IPS DF 6.9 (cell line): ENCODE results near the gene OR2V2.
A peak's percentile ranks its signal among the peaks of the same experiment; 100 is the strongest.
"Not testable (repeated sequence)": the region's sequence is repeated elsewhere in the genome, so short reads cannot be mapped to it uniquely, and the experiment has no call there.

ENCODE experiments used
- DNase-seq: peaks from one replicate; pipeline ENCODE4 v3.0.0-alpha.2; 2013; ENCODE audit warnings: low read depth, low spot score
- H3K27ac ChIP-seq: one replicate; pipeline ENCODE4 v1.5.1; 2013; ENCODE audit warnings: low read length, control low read depth
- H3K27me3 ChIP-seq: 2 replicates; pipeline ENCODE4 v1.6.1; 2013; ENCODE audit warnings: mild to moderate bottlenecking, low read length; ENCODE audit not compliant: control insufficient read depth, insufficient read depth
- H3K36me3 ChIP-seq: 2 replicates; pipeline ENCODE4 v1.6.1; 2013; ENCODE audit warnings: low read length; ENCODE audit not compliant: control insufficient read depth, insufficient read depth
- H3K4me1 ChIP-seq: 2 replicates; pipeline ENCODE4 v1.6.1; 2013; ENCODE audit warnings: low read length; ENCODE audit not compliant: control insufficient read depth, insufficient read depth
- H3K4me3 ChIP-seq: 2 replicates; pipeline ENCODE4 v1.5.1; 2013; ENCODE audit warnings: mild to moderate bottlenecking, low read length
- H3K9me3 ChIP-seq: 2 replicates; pipeline ENCODE4 v1.6.1; 2013; ENCODE audit warnings: low read length, inconsistent platforms; ENCODE audit not compliant: control insufficient read depth, insufficient read depth
- WGBS: extraction: QIAGEN DNeasy Blood & Tissue Kit; methylation state at CpG from one replicate; pipeline ENCODE4 v1.1.7; 2013; ENCODE audit warnings: mixed read lengths, missing lambda C conversion rate; ENCODE audit not compliant: insufficient read length, insufficient coverage; 5-methylcytosine and 5-hydroxymethylcytosine counted together

Gene OR2V2

GRCh38 chr5:181146927-181147636 lies at the start of gene OR2V2:
OR2V2 (plus strand) TSS chr5:181147586; CDS start chr5:181154943, 7,357 bp downstream.
- not testable (repeated sequence) for H3K27me3 ChIP-seq, H3K9me3 ChIP-seq, H3K27ac ChIP-seq, H3K4me1 ChIP-seq, H3K36me3 ChIP-seq, DNase-seq, H3K4me3 ChIP-seq
- WGBS, result no CpG with 5 or more reads among the region's 7 CpGs

GRCh38 chr5:181097759-181098491 lies 49.5 kb upstream of the OR2V2 start:
- WGBS, result no CpG with 5 or more reads among the region's 56 CpGs
- peaks cover 18% of the 10 kb centered on the region for H3K27me3 ChIP-seq
- not testable (repeated sequence) for DNase-seq, H3K4me1 ChIP-seq, H3K36me3 ChIP-seq, H3K27ac ChIP-seq, H3K9me3 ChIP-seq
- peak overlapping the region; percentile 24; the same call in 1 of the 2 replicates for H3K4me3 ChIP-seq

- peaks cover 18% of the 10 kb centered on the region for H3K27me3 ChIP-seq
- no peak overlapping the region for H3K4me3 ChIP-seq
- DNase-seq, result no peak
- WGBS, result no CpG with 5 or more reads among the region's 22 CpGs
- H3K27ac ChIP-seq, result no peak overlapping the region
- peaks cover 3% of the 10 kb centered on the region; the same call in 1 of the 2 replicates for H3K4me1 ChIP-seq
- H3K36me3 ChIP-seq, result no peaks in the 10 kb centered on the region
- H3K9me3 ChIP-seq, result no peaks in the 10 kb centered on the region
Observed at GRCh38 chr5:181098762-181099601, 48.4 kb upstream of the OR2V2 start.

- Histone ChIP-seq H3K9me3 (no peaks in the 10 kb centered on the region), H3K36me3 (no peaks in the 10 kb centered on the region), H3K27me3 (peaks cover 24% of the 10 kb centered on the region), H3K27ac (no peak overlapping the region), H3K4me1 (peaks cover 4% of the 10 kb centered on the region), H3K4me3 (no peak overlapping the region)
- no peak for DNase-seq
- no CpG with 5 or more reads among the region's 11 CpGs for WGBS
Observed at GRCh38 chr5:181099602-181100086, 47.7 kb upstream of the OR2V2 start.

GRCh38 chr5:181100121-181100875 lies 47.1 kb upstream of the OR2V2 start:
- DNase-seq, result no peak
- H3K27ac ChIP-seq, result no peak overlapping the region
- H3K27me3 ChIP-seq, result peaks cover 25% of the 10 kb centered on the region
- H3K4me1 ChIP-seq, result peaks cover 5% of the 10 kb centered on the region
- WGBS, result no CpG with 5 or more reads among the region's 62 CpGs
- no peaks in the 10 kb centered on the region for H3K9me3 ChIP-seq
- H3K36me3 ChIP-seq, result no peaks in the 10 kb centered on the region
- peak overlapping the region; percentile 65; the same call in 1 of the 2 replicates for H3K4me3 ChIP-seq

- not testable (repeated sequence) for H3K27ac ChIP-seq, H3K36me3 ChIP-seq, DNase-seq, H3K9me3 ChIP-seq, H3K4me1 ChIP-seq
- WGBS, result no CpG with 5 or more reads among the region's 54 CpGs
- peak overlapping the region; percentile 45; the same call in 1 of the 2 replicates for H3K4me3 ChIP-seq
- peaks cover 25% of the 10 kb centered on the region for H3K27me3 ChIP-seq
Observed at GRCh38 chr5:181101030-181101641, 46.2 kb upstream of the OR2V2 start.

GRCh38 chr5:181101930-181102674 lies 45.3 kb upstream of the OR2V2 start:
- no CpG with 5 or more reads among the region's 30 CpGs for WGBS
- H3K36me3 ChIP-seq, H3K4me3 ChIP-seq, H3K9me3 ChIP-seq, H3K4me1 ChIP-seq, DNase-seq, H3K27ac ChIP-seq: not testable (repeated sequence)
- H3K27me3 ChIP-seq, result peaks cover 25% of the 10 kb centered on the region

- not testable (repeated sequence) for H3K27ac ChIP-seq, H3K36me3 ChIP-seq, DNase-seq, H3K9me3 ChIP-seq
- no CpG with 5 or more reads among the region's 5 CpGs for WGBS
- Histone ChIP-seq H3K4me1 (peaks cover 10% of the 10 kb centered on the region), H3K27me3 (peaks cover 20% of the 10 kb centered on the region), H3K4me3 (peak overlapping the region; percentile 22; the same call in 1 of the 2 replicates)
Observed at GRCh38 chr5:181104259-181104568, 43.2 kb upstream of the OR2V2 start.
